Stomach (tissue), 9 donors: Measurements from ENCODE around the gene KCNN2. TPM values are rescaled to one million over a fixed set of nuclear protein-coding genes. Genes with fewer than 3 reads are reported as not detected.

Source experiments
- DNase-seq, 2 donors: peaks; one replicate each; pipeline versions ENCODE4 v3.0.0 to v3.0.0-alpha.2; 2013 to 2019
- H3K27ac ChIP-seq, 5 donors: fragments of 200-600 bp in 4 of 5; sonication (generic) in 4 of 5; one replicate each; pipeline ENCODE4 v1.5.1; 2013 to 2019; ENCODE audit warnings: mild to moderate bottlenecking in 1 of 5, moderate library complexity in 1 of 5
- H3K27me3 ChIP-seq, 3 donors: fragments of 200-600 bp; sonication (generic); one replicate each; pipeline ENCODE4 v1.5.1; 2017 to 2019; ENCODE audit warnings: mixed run types in 1 of 3
- H3K36me3 ChIP-seq, 4 donors: fragments of 200-600 bp; sonication (generic); 1 replicate in 3 of 4; 2 replicates in 1 of 4; pipeline ENCODE4 v1.5.1; 2016 to 2019
- H3K4me1 ChIP-seq, 4 donors: fragments of 200-600 bp; sonication (generic); one replicate each; pipeline ENCODE4 v1.5.1; 2016 to 2019
- H3K4me3 ChIP-seq, 4 donors: fragments of 200-600 bp; sonication (generic) in 3 of 4; one replicate each; pipeline ENCODE4 v1.5.1; 2016 to 2019; ENCODE audit warnings: mild to moderate bottlenecking in 1 of 4
- H3K9me3 ChIP-seq, 4 donors: fragments of 200-600 bp; sonication (generic); one replicate each; pipeline ENCODE4 v1.5.1; 2016 to 2019
- EP300 ChIP-seq: sonication (generic); formaldehyde crosslinking; IDR thresholded peaks from one replicate; pipeline ENCODE4 v1.6.1; 2017; ENCODE audit warnings: antibody characterized with exemption
- POLR2A ChIP-seq, 4 donors: fragments of 450-650 bp; IDR thresholded peaks; one replicate each; pipeline ENCODE4 v1.6.1; 2016; ENCODE audit warnings: antibody characterized with exemption in 4 of 4, control low read depth in 2 of 4, mild to moderate bottlenecking in 1 of 4, moderate library complexity in 1 of 4
- POLR2AphosphoS5 ChIP-seq, 3 donors: sonication (generic); formaldehyde crosslinking; IDR thresholded peaks; one replicate each; pipeline ENCODE4 v1.6.1; 2016; ENCODE audit warnings: antibody characterized with exemption in 3 of 3
- WGBS, 5 donors: extraction: QIAGEN DNeasy Blood & Tissue Kit in 3 of 5; methylation state at CpG; one replicate each; pipeline versions ENCODE4 v1.1.5 to v1.1.7; 2013 to 2018; 5-methylcytosine and 5-hydroxymethylcytosine counted together
- intact Hi-C: fragments of 100-400 bp; cut with DNase I; formaldehyde crosslinking; loops from one replicate; pipeline ENCODE4 v1.15.1; 2023; ENCODE audit warnings: low total_unique reads
- polyA plus RNA-seq, 3 donors: library from polyadenylated mRNA; stranded (reverse); fragments of 200-250 nt; gene quantifications; one replicate each; pipeline ENCODE4 v1.2.3, GENCODE V29; 2013
- total RNA-seq, 5 donors: library from RNA; depleted of rRNA; stranded (reverse); fragments of >200 nt; gene quantifications; one replicate each; pipeline versions ENCODE4 v1.1.0 to v1.2.3, GENCODE V29; 2014 to 2016
- TF ChIP-seq, protein P1 (sequence below), 7 experiments: fragments of 450-650 bp in 4 of 7; fragments of 200-600 bp in 3 of 7; sonication (generic) in 3 of 7; IDR thresholded peaks; one replicate each; pipeline ENCODE4 v1.5.1; 2016 to 2019; ENCODE audit warnings: antibody characterized with exemption in 7 of 7, control low read depth in 2 of 7, mild to moderate bottlenecking in 1 of 7
- donor health status: healthy with polysubstance abuse.
- donor health status: Bipolar disorder and iron deficiency.
- donor health status: healthy.

KCNN2 gene
- total and polyA plus RNA-seq, 8 donors: 0.28 to 9.4 (median 0.90) TPM; not detected in 2

DNA sequence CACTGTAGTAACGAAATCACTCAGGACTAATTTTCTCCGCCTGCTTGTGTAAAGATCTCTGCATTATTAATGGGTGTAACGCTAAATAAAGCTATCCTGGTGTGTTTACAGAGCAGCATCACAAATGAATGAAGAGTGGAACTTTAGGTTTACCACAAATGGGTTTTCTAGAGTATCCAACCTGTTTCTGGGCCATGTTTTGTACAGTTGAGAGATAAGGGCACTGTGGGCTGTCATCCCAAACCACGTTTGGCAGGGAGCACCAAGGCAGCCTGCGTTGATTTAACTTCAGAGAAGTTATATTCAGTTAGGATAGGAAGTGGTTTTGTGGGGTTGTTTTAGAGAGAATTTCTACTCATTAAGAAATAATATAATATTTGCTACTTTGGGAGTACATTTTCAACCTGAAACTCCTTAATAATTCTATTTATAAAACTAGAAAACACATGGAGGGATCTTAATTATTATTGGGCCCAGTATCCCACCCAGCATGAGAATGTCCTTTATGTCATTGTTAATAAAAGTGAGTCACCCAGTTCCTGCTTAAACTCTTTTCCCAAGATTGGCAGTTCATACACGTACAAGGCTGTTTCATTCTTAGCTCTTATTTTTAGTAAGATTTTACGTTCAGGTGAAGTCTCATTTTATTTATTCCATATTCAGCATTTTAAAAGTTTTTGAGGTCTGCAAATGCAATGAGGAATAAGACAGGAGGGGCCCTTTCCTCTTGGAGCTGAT lies 8.0 kb downstream of the KCNN2 start:
- 58 to 70% (median 66%) methylated on average over 7 of the region's 7 CpGs for WGBS, 5 donors
- Histone ChIP-seq H3K4me3 (no peak overlapping the region), H3K4me1 (no peaks in the 10 kb centered on the region), H3K27me3 (no peaks in the 10 kb centered on the region), H3K9me3 (no peaks in the 10 kb centered on the region), H3K27ac (no peak overlapping the region), H3K36me3 (no peaks in the 10 kb centered on the region)
- no peak for DNase-seq
- intact Hi-C loops: no loop called here
- TF ChIP-seq, protein P1, sequence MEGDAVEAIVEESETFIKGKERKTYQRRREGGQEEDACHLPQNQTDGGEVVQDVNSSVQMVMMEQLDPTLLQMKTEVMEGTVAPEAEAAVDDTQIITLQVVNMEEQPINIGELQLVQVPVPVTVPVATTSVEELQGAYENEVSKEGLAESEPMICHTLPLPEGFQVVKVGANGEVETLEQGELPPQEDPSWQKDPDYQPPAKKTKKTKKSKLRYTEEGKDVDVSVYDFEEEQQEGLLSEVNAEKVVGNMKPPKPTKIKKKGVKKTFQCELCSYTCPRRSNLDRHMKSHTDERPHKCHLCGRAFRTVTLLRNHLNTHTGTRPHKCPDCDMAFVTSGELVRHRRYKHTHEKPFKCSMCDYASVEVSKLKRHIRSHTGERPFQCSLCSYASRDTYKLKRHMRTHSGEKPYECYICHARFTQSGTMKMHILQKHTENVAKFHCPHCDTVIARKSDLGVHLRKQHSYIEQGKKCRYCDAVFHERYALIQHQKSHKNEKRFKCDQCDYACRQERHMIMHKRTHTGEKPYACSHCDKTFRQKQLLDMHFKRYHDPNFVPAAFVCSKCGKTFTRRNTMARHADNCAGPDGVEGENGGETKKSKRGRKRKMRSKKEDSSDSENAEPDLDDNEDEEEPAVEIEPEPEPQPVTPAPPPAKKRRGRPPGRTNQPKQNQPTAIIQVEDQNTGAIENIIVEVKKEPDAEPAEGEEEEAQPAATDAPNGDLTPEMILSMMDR (IDR thresholded peaks at IDR 0.05): no peak
- no peak for TF ChIP-seq POLR2A (IDR thresholded peaks at IDR 0.05)
- no peak for TF ChIP-seq POLR2AphosphoS5 (IDR thresholded peaks at IDR 0.05)
- TF ChIP-seq EP300: no peak

DNA sequence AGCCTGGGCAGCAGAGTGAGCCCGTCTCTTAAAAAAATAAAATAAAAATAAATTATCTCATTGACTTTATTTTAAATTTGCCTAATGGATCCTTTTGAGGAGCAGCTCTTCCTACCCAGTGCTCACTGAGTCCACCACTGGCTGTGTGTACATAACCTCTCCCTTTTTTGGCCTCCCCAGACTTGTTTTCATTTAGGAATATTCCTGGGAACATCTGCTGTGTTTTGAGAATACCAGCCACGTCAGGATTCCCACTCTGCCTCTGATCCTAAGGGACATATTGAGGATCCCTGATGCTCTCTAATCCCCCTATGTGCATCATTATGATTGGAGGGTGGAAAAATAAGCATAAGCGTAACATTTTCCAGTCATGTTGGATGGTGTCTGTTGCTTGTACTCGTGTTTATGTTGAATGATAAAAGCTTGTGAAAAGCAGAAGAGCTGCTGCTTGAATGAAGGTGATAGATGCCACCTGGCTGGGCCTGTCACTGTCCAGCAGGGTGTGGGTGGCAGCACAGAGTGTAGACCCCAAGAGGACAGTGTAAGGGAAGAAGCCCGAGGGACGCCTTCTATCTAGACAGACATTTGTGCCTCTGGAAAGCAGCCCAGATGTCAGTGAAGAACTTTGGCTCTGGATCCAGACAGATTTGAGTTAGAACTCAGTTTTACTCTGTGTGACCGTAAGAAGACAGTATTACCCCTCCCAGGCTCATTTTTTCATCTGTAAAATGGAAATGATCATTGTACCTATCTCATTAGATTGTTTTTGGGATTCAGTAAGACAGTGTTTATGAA lies 15.4 kb downstream of the KCNN2 start:
- WGBS, 5 donors: 57 to 67% (median 66%) methylated on average over 7 of the region's 7 CpGs
- Histone ChIP-seq H3K4me3 (no peak overlapping the region), H3K27me3 (no peaks in the 10 kb centered on the region), H3K4me1 (peaks cover 0 to 9% (median 6%) of the 10 kb centered on the region in 4 donors), H3K36me3 (no peaks in the 10 kb centered on the region), H3K27ac (no peak overlapping the region), H3K9me3 (no peaks in the 10 kb centered on the region)
- DNase-seq: no peak
- TF ChIP-seq, protein P1 (IDR thresholded peaks at IDR 0.05): no peak
- TF ChIP-seq POLR2AphosphoS5 (IDR thresholded peaks at IDR 0.05): no peak
- TF ChIP-seq POLR2A (IDR thresholded peaks at IDR 0.05): no peak
- no peak for TF ChIP-seq EP300
- intact Hi-C loops: no loop called here

- Histone ChIP-seq H3K4me1 (peaks cover 0 to 9% (median 6%) of the 10 kb centered on the region in 4 donors), H3K27ac (no peak overlapping the region), H3K27me3 (no peaks in the 10 kb centered on the region), H3K9me3 (no peaks in the 10 kb centered on the region), H3K4me3 (no peak overlapping the region), H3K36me3 (no peaks in the 10 kb centered on the region)
- DNase-seq: no peak
- intact Hi-C loops: no loop called here
- WGBS, 5 donors: 31 to 70% (median 42%) methylated on average over 6 of the region's 6 CpGs
- TF ChIP-seq POLR2A (IDR thresholded peaks at IDR 0.05): no peak
- TF ChIP-seq EP300: no peak
- TF ChIP-seq, protein P1 (IDR thresholded peaks at IDR 0.05): no peak
- no peak for TF ChIP-seq POLR2AphosphoS5 (IDR thresholded peaks at IDR 0.05)
Measured at GRCh38 chr5:114377946-114378345, 16.1 kb downstream of the KCNN2 start.

DNA sequence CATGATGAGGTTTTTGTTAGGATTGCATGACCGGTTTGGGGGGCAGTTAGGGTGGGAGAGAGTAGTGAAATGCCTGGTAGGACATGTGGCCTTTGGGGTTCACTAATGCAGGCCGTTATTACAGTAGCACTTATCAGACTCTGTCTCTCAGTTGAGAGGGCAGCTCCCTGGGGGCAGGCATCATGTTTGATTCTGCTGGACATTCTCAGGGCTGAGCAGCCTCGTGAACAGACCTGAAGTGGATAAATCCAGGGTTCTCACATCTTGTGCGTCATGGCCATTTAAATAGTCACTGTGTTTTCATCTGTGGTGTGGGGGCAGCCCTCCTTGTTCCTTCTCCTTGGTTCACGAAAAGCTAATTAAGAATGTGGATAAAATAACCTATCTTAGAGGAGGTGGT lies 18.9 kb downstream of the KCNN2 start:
- H3K27ac ChIP-seq: no peak overlapping the region
- H3K27me3 ChIP-seq: no peaks in the 10 kb centered on the region
- no peak overlapping the region for H3K4me3 ChIP-seq
- no peaks in the 10 kb centered on the region for H3K9me3 ChIP-seq
- TF ChIP-seq, protein P1 (IDR thresholded peaks at IDR 0.05): no peak
- TF ChIP-seq EP300: no peak
- TF ChIP-seq POLR2AphosphoS5 (IDR thresholded peaks at IDR 0.05): no peak
- no peak for TF ChIP-seq POLR2A (IDR thresholded peaks at IDR 0.05)
- intact Hi-C loops: no loop called here
- no peaks in the 10 kb centered on the region for H3K36me3 ChIP-seq
- DNase-seq: no peak
- 59 to 78% (median 69%) methylated on average over 5 of the region's 5 CpGs for WGBS, 5 donors
- peaks cover 0 to 9% (median 6%) of the 10 kb centered on the region in 4 donors for H3K4me1 ChIP-seq
